GM21723 (cell line): ENCODE data around the gene DCLK2.

Source experiments
- ATAC-seq: cut with Tn5 transposase; IDR thresholded peaks from one replicate; pipeline ENCODE4 v1.9.1; 2021; ENCODE audit warnings: mild to moderate bottlenecking, moderate library complexity; ENCODE audit not compliant: unreplicated experiment

DCLK2 gene

GRCh38 chr4:150232029-150232428 lies 153.8 kb downstream of the DCLK2 start:
- ATAC-seq, result no peak

DNA sequence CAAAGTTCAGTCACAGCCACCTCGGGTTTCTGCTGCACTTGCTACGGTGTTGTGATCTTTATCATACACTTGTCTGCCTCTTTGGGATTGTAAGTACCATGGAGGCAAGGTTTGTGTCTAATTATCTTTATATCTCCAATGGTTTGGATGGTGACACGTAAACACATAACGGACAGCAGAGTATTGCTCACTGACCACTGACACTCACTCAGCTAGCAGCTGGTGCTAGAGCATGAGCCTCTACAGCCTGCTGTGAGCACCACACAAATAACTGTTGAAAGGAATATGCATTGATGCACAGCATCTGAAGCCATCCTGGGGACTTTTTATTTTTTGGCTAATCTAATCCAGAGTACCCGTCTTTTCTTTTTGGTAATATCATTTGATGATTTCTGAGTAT lies 156.0 kb downstream of the DCLK2 start:
- no peak for ATAC-seq

- no peak for ATAC-seq
Measured at GRCh38 chr4:150235317-150235716, 157.1 kb downstream of the DCLK2 start.

DNA sequence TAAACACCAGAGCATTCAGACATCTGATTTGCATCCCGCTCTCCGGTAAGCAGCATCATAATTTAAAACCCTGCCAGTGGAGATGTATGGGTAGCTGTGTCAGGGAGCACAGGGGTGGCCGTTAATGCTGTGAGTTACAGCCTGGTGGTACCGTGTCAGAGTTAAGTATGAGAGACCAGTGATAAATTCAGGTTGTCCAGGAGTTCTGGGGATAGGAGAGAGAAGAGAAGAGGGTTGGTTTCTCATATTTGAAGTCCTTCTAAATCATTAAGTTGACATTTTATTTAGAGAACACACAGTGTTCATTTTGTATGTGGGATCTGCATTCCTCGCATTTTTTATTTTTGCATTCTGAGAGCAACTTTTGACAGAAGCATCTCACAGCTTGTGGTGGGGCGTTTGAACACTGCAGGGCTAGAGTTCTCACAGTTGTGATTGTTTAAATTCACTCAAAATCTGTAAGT lies 157.6 kb downstream of the DCLK2 start:
- ATAC-seq, result no peak

GRCh38 chr4:150236626-150237025 lies 158.4 kb downstream of the DCLK2 start:
- no peak for ATAC-seq

DNA sequence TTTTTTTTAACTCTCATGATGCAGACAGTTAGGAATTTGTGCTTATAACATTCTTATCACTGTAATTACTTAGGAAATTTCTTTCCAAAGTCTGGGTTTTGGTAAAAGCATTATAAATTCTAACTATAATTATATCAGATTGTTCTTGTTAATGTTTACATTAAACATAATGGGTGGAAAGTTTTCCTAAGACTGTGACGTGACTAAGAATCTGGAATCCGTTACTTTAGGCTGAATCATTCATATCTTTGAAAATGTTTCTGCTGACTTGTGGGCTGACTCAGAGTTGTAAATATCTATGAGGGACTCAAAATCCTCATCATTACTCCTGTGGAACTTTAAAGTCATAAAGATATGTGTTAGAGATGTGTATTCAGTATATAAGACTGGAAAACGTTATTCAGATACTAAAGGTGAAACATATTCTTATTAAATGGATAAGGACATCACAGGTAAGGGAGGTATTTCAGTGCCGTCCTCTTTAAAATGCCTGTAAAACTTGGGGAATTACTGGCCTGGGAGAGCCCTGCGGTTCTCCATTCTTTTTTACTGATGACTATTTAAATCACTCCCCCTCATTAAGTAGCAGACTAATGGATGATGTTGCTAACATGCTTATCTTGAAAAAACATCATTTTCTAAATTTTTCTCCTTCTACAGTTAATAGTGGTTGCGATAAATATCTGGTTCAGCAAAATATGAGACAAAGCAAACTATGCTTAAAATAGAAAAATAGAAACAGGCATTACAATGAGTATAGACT lies 159.0 kb downstream of the DCLK2 start:
- no peak for ATAC-seq

GRCh38 chr4:150238591-150238990 lies 160.3 kb downstream of the DCLK2 start:
- no peak for ATAC-seq

- ATAC-seq, result no peak
Measured at GRCh38 chr4:150240011-150240410, 161.8 kb downstream of the DCLK2 start.

DNA sequence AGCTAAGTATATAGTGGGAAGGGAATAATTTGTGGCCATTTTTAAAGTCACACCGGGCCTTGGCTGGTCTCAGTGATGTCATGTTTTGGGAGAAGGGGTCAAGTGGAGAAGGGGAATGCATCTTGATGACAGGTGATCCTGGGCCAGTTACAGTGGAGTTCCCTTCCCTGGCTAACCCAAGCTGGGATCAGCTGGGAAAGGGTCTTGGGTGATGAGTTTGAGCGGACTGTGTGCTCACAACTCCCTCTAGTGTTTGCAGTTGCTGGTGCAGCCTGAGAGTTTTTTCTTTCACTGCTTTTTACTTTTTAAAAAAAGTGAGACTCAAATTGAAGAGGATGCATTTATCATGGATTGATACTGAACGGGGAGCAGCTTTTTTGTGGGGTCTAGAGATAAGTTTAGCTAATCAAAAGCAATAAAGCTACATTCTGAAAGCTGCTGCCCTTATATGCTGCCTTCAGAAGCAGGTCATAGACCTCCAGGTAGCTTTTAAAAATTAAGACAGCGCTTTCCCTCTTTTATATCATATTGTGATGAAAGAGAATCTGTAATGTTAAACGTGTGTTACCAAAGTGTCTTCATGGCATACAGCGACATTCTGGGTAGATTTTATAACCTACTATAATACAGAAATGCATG lies 164.7 kb downstream of the DCLK2 start:
- ATAC-seq, result peak; percentile 67

DNA sequence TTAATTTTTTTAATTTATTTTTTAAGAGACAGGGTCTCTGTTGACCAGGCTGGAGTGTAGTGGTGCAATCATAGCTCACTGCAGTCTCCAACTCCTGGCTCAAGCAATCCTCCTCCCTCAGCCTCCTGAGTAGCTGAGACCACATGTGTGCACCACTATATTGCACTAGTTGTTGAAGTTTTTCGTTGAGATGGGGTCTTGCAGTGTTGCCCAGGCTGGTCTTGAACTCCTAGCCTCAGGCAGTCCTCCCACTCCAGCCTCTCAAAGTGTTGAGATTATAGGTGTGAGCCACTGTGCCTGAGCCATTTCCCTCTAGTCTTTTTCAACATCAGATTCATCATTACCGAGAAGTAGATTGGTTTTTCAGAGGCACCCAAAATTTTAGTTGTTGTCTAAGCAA lies 165.7 kb downstream of the DCLK2 start:
- no peak for ATAC-seq

DNA sequence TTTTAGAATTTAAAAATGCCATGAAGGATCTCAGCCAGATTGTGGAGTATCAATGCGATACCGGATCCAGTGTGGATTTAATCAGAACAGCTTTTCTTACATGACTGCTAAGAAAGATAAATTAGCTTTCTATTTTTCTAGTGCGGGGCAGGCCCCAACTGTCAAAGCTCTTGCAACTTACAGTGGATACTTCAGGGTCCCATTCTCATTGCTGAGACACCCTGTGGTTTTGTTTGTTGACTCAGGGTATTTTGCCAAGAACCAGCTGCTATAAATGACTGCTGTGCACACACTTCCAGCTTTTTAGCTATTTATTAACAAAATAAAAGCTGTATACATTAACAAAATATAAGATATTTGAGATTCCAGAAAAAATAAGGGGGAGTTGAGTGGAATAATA lies 166.4 kb downstream of the DCLK2 start:
- ATAC-seq, result no peak

GRCh38 chr4:150247184-150247583 lies 168.9 kb downstream of the DCLK2 start:
- no peak for ATAC-seq

DNA sequence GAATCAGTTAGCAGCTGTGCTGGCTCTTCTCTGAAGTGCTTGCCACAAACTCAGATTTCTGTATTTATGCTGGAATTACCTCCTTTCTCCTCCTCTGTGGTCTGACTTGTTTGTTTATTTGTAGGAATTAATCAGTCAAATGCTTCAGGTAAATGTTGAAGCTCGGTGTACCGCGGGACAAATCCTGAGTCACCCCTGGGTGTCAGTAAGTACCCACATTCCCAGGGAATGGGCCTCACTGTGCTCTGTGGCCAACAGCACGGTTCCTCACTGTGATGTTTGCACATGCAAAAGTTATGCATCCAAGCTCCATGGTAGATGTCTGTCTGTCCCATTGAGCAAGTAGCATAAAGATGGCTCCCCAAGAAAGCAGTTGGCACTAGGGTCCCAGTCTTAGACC lies 169.9 kb downstream of the DCLK2 start:
- ATAC-seq, result no peak

DNA sequence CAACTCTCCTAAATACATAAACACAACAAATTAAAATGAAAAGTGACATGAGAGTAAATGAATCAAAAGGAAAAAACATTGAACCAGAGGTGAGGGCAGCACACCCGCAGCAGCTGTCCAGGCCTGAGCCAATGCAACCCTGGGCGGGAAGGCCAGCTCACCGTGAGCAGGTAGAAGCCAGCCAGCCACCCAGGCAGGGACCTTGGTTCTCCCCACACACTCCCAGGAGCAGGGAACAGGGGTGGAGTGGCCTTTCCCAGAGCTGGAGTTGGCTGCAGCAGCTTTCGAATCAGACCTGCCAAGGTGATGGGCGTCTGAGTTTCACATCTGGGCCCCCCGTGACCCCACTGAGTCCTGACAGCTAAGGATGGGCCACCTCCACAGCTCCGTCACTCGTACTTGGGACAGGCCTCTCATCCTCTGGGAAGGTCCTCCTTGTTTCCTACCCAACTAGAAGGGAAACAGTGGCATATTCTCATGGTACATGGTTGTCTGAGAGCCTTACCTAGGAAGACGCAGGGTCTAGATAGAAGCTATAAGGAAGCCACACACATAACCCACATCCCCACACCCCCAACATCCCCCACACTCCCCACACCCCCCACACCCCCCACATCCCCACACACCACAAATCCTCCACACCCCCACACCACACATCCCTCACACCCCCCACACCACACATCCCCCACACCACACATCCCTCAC lies 172.2 kb downstream of the DCLK2 start:
- no peak for ATAC-seq

DNA sequence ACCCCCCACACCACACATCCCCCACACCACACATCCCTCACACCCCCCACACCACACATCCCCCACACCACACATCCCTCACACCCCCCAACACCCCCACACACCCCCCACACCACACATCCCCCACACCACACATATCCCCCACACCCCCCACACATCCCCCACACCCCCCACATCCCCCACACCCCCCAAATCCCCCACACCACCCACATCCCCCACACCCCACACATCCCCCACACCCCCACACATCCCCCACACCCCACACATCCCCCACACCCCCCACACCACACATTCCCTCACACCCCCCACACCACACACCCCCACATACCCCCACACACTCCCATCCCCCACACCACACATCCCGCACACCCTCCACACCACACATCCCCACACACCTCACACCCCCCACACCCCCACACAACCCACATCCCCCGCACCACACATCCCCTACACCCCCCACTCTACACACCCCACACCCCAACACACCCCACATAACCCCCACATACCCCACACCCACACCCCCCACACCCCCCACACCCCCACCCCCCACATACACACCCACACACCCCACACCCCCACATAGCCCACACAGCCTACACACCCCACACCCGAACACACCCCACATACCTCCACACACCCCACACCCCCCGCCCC lies 172.9 kb downstream of the DCLK2 start:
- no peak for ATAC-seq

DNA sequence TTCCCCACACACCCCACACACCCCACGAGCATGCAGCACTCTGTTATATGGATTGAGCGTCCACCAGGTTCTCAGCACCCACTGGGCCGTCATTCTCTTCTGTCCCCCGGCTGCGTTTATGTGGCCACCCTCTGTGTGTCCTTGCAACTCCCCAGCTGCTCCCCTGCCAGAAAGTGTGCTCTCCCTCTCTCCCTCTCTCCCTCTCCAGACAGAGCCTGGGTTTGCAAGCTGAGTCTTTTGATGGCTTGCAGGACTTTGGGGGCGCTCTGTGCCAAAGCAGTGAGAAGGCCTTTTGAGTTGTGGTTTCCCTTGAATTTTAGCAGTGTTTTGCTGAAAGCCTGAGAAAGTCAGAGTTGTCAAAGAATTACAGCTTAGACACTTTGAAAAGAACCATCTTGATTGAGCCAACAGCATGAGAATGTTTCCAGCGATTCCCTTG lies 173.5 kb downstream of the DCLK2 start:
- ATAC-seq, result no peak

- ATAC-seq, result no peak
Measured at GRCh38 chr4:150252306-150252705, 174.1 kb downstream of the DCLK2 start.

DNA sequence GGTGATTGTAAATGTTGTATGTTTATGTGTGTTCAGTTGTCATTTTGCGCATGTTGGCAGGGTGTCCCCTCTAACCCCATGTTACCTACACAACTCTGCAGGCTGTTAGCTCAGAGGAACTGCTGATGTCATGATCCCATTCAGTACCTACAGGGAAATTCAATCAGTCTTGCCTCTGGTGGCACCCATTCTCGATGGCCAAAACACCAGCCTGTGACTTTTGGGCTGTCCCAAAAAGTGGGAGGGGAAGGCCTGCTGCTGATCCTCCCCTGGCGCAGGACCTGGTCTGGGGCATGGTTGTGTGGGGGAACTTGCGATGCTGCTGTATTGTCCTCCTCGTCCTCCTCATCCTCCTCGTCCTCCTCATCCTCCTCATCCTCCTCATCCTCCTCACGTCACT lies 174.5 kb downstream of the DCLK2 start:
- no peak for ATAC-seq

DNA sequence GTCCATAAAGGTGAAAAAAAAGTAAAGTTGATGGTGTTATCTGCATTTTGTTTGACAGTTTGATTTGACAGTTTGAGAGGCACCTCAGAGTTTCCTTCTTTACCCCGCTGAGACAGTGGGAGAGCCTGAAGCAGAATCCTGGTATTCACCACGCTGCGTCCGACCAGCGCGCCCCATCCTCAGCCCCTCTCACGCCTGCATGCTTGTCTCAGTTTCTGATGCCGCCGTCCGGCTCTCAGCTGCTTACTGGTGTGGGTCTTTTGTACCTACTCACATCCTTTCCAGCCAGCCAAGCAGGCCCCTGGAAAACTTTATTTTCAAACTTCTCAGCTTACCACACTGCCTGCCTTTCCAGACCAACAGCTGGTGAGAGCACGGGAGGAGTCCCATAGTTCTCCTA lies 175.2 kb downstream of the DCLK2 start:
- no peak for ATAC-seq

- ATAC-seq, result no peak
Measured at GRCh38 chr4:150253965-150254630, 175.9 kb downstream of the DCLK2 start.
